GM21526 (cell line): ENCODE data around the gene GDI1.

Experiments
- ATAC-seq: cut with Tn5 transposase; IDR thresholded peaks from one replicate; pipeline ENCODE4 v1.9.1; 2021; ENCODE audit warnings: moderate library complexity; ENCODE audit not compliant: unreplicated experiment, low FRiP score

GDI1 gene

GRCh38 chrX:154477891-154478477 is 41.0 kb downstream of the GDI1 start:
- ATAC-seq: no peak

- ATAC-seq: peak; percentile 78
Measured at GRCh38 chrX:154478728-154479622, 42.0 kb downstream of the GDI1 start, which contains the start of gene LAGE3. LAGE3 (minus strand) TSS chrX:154479281; CDS start chrX:154478915, 366 bp downstream.

- no peak for ATAC-seq
Measured at GRCh38 chrX:154481195-154481594, 44.2 kb downstream of the GDI1 start.

- no peak for ATAC-seq
Measured at GRCh38 chrX:154481911-154482601, 45.1 kb downstream of the GDI1 start.

GRCh38 chrX:154482786-154483185 is 45.8 kb downstream of the GDI1 start:
- ATAC-seq: no peak

- ATAC-seq: no peak
Measured at GRCh38 chrX:154483325-154483724, 46.4 kb downstream of the GDI1 start.

GRCh38 chrX:154484255-154485149 is 47.5 kb downstream of the GDI1 start:
- ATAC-seq: no peak

GRCh38 chrX:154485150-154486051 is 48.4 kb downstream of the GDI1 start:
- no peak for ATAC-seq

GRCh38 chrX:154486052-154486395 is 49.1 kb downstream of the GDI1 start:
- ATAC-seq: no peak

GRCh38 chrX:154486396-154487207 is 49.6 kb downstream of the GDI1 start, which contains the start of gene UBL4A:
UBL4A (minus strand) TSS chrX:154486615; CDS start chrX:154486584, 31 bp downstream.
- no peak for ATAC-seq

- no peak for ATAC-seq
Measured at GRCh38 chrX:154487518-154488290, 50.8 kb downstream of the GDI1 start.

GRCh38 chrX:154488336-154489075 is 51.6 kb downstream of the GDI1 start:
- ATAC-seq: no peak

GRCh38 chrX:154489182-154489581 is 52.2 kb downstream of the GDI1 start:
- ATAC-seq: no peak

- ATAC-seq: no peak
Measured at GRCh38 chrX:154490021-154490413, 53.1 kb downstream of the GDI1 start.

- peak; percentile 64 for ATAC-seq
Measured at GRCh38 chrX:154490414-154491083, 53.6 kb downstream of the GDI1 start, which contains the start of gene SLC10A3. SLC10A3 (minus strand) TSS chrX:154490629; CDS start chrX:154488940, 1,689 bp downstream.
